ENCODE results near the gene MPRIP. TPM values are rescaled to one million over a fixed set of nuclear protein-coding genes. Genes with fewer than 3 reads are reported as not detected.
A peak's percentile ranks its signal among the peaks of the same experiment; 100 is the strongest.

The MPRIP gene
- total and polyA plus RNA-seq, 2 of the 13 experiments (the other 11 are each of a cell fraction or from before 2014, with no cell fraction given): 50.2 to 52.4 TPM

- TF ChIP-seq, protein P1, sequence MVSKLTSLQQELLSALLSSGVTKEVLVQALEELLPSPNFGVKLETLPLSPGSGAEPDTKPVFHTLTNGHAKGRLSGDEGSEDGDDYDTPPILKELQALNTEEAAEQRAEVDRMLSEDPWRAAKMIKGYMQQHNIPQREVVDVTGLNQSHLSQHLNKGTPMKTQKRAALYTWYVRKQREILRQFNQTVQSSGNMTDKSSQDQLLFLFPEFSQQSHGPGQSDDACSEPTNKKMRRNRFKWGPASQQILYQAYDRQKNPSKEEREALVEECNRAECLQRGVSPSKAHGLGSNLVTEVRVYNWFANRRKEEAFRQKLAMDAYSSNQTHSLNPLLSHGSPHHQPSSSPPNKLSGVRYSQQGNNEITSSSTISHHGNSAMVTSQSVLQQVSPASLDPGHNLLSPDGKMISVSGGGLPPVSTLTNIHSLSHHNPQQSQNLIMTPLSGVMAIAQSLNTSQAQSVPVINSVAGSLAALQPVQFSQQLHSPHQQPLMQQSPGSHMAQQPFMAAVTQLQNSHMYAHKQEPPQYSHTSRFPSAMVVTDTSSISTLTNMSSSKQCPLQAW (CRISPR knock-in tag; IDR thresholded peaks at IDR 0.05): no peak
- TF ChIP-seq ZNF780A (CRISPR knock-in tag; IDR thresholded peaks at IDR 0.05): no peak
- TF ChIP-seq TEAD3 (CRISPR knock-in tag; optimal IDR thresholded peaks at IDR 0.05; ENCODE audit: borderline replicate concordance): peak; percentile 38
- no peak for TF ChIP-seq KLF9 (CRISPR knock-in tag; IDR thresholded peaks at IDR 0.05; ENCODE audit: low read depth)
- 0 out of 2 replicates have a peak, but pooled peaks have one; percentile 15 for TF ChIP-seq RXRB (CRISPR knock-in tag; IDR thresholded peaks at IDR 0.05; ENCODE audit: borderline replicate concordance)
- TF ChIP-seq ATF2 (CRISPR knock-in tag; IDR thresholded peaks at IDR 0.05): no peak
- no peak for TF ChIP-seq IRF1 (CRISPR knock-in tag; IDR thresholded peaks at IDR 0.05; ENCODE audit: low read depth)
- TF ChIP-seq, protein P2, sequence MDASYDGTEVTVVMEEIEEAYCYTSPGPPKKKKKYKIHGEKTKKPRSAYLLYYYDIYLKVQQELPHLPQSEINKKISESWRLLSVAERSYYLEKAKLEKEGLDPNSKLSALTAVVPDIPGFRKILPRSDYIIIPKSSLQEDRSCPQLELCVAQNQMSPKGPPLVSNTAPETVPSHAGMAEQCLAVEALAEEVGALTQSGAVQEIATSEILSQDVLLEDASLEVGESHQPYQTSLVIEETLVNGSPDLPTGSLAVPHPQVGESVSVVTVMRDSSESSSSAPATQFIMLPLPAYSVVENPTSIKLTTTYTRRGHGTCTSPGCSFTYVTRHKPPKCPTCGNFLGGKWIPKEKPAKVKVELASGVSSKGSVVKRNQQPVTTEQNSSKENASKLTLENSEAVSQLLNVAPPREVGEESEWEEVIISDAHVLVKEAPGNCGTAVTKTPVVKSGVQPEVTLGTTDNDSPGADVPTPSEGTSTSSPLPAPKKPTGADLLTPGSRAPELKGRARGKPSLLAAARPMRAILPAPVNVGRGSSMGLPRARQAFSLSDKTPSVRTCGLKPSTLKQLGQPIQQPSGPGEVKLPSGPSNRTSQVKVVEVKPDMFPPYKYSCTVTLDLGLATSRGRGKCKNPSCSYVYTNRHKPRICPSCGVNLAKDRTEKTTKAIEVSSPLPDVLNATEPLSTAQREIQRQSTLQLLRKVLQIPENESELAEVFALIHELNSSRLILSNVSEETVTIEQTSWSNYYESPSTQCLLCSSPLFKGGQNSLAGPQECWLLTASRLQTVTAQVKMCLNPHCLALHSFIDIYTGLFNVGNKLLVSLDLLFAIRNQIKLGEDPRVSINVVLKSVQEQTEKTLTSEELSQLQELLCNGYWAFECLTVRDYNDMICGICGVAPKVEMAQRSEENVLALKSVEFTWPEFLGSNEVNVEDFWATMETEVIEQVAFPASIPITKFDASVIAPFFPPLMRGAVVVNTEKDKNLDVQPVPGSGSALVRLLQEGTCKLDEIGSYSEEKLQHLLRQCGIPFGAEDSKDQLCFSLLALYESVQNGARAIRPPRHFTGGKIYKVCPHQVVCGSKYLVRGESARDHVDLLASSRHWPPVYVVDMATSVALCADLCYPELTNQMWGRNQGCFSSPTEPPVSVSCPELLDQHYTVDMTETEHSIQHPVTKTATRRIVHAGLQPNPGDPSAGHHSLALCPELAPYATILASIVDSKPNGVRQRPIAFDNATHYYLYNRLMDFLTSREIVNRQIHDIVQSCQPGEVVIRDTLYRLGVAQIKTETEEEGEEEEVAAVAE (CRISPR knock-in tag; IDR thresholded peaks at IDR 0.05; ENCODE audit: borderline replicate concordance): no peak
- TF ChIP-seq MAFF (IDR thresholded peaks at IDR 0.05; ENCODE audit: low read depth, low read length): no peak
- no peak for TF ChIP-seq MTA3 (CRISPR knock-in tag; IDR thresholded peaks at IDR 0.05)
- no peak for TF ChIP-seq ZGPAT (CRISPR knock-in tag; IDR thresholded peaks at IDR 0.05)
- TF ChIP-seq HMGXB4 (CRISPR knock-in tag; IDR thresholded peaks at IDR 0.05; ENCODE audit: borderline replicate concordance in 1 of 2, low read depth in 1 of 2): no peak
- TF ChIP-seq, protein P3, sequence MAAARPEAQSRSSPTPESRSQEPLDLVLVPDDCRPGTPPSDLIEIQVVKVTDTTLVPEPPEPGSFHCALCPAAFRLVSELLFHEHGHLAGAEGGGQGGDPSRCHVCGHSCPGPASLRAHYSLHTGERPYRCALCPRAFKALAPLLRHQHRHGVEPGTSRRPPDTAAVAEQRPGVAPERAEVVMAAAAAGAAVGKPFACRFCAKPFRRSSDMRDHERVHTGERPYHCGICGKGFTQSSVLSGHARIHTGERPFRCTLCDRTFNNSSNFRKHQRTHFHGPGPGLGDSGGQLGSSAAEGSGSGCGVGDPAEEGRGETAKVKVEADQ (CRISPR knock-in tag; IDR thresholded peaks at IDR 0.05; ENCODE audit: borderline replicate concordance): 0 out of 2 replicates have a peak, but pooled peaks have one; percentile 54
Measured at GRCh38 chr17:17096438-17097178, 54.4 kb downstream of the MPRIP start (continued).
